Activated CD4-positive, alpha-beta T cell treated with anti-CD3 and anti-CD28 coated beads, Interleukin-2, amount 10 ng/mL, durations not matched to agents 24 days and 14 days (primary cell): ENCODE measurements around the gene SAMD4B. TPM values are rescaled to one million over a fixed set of nuclear protein-coding genes. Genes with fewer than 3 reads are reported as not detected.
"Not testable (repeated sequence)": the region's sequence is repeated elsewhere in the genome, so short reads cannot be mapped to it uniquely, and the experiment has no call there.

Experiments
- DNase-seq: peaks from one replicate; pipeline ENCODE4 v3.0.0; 2022
- H3K27ac Mint-ChIP-seq: one replicate; pipeline ENCODE4 v1.8.0; 2022; ENCODE audit warnings: mild to moderate bottlenecking, mixed read lengths
- H3K27me3 Mint-ChIP-seq: one replicate; pipeline ENCODE4 v1.8.0; 2022; ENCODE audit warnings: mixed read lengths
- H3K36me3 Mint-ChIP-seq: one replicate; pipeline ENCODE4 v1.8.0; 2022; ENCODE audit warnings: low read depth, mild to moderate bottlenecking, mixed read lengths
- H3K4me1 Mint-ChIP-seq: one replicate; pipeline ENCODE4 v1.8.0; 2021; ENCODE audit warnings: mixed read lengths
- H3K4me3 Mint-ChIP-seq: one replicate; pipeline ENCODE4 v1.8.0; 2022; ENCODE audit warnings: mild to moderate bottlenecking, moderate library complexity, mixed read lengths
- H3K9me3 Mint-ChIP-seq: one replicate; pipeline ENCODE4 v1.8.0; 2021; ENCODE audit warnings: mixed read lengths
- intact Hi-C: fragments of 100-400 bp; cut with micrococcal nuclease; formaldehyde crosslinking; loops from one replicate; pipeline ENCODE4 v1.15.1; 2023
- total RNA-seq: library from RNA; stranded (reverse); gene quantifications from 2 replicates; pipeline ENCODE4 v1.2.3, GENCODE V29; 2022

Gene SAMD4B
- total RNA-seq, 1 donor from 2014 or later = 68.9 TPM

- no peaks in the 10 kb centered on the region for H3K9me3 Mint-ChIP-seq
Observed at GRCh38 chr19:39375929-39376328, 33.7 kb downstream of the SAMD4B start.

GRCh38 chr19:39377373-39378362 lies 35.4 kb downstream of the SAMD4B start:
- Mint-ChIP-seq H3K36me3 (peaks cover 48% of the 10 kb centered on the region), H3K27ac (no peak overlapping the region), H3K9me3 (no peaks in the 10 kb centered on the region), H3K4me1 (no peaks in the 10 kb centered on the region), H3K4me3 (no peak overlapping the region), H3K27me3 (no peaks in the 10 kb centered on the region)
- DNase-seq = no peak
- intact Hi-C loops = no loop called here

More at GRCh38 chr19:39375929-39376328, 33.7 kb downstream of the SAMD4B start:
- intact Hi-C loops = no loop called here
- peaks cover 2% of the 10 kb centered on the region for H3K4me1 Mint-ChIP-seq
- peaks cover 46% of the 10 kb centered on the region for H3K36me3 Mint-ChIP-seq
- H3K27ac Mint-ChIP-seq = no peak overlapping the region
- no peaks in the 10 kb centered on the region for H3K27me3 Mint-ChIP-seq
- DNase-seq = no peak
- no peak overlapping the region for H3K4me3 Mint-ChIP-seq

- DNase-seq, H3K4me3 Mint-ChIP-seq, H3K9me3 Mint-ChIP-seq, intact Hi-C loops, H3K27me3 Mint-ChIP-seq, H3K4me1 Mint-ChIP-seq, H3K27ac Mint-ChIP-seq: not testable (repeated sequence)
- peaks cover 50% of the 10 kb centered on the region for H3K36me3 Mint-ChIP-seq
Observed at GRCh38 chr19:39379366-39379765, 37.1 kb downstream of the SAMD4B start.

GRCh38 chr19:39379865-39380396 lies 37.7 kb downstream of the SAMD4B start:
- intact Hi-C loops = no loop called here

GRCh38 chr19:39380521-39381502 lies 38.6 kb downstream of the SAMD4B start:
- H3K4me3 Mint-ChIP-seq = no peak overlapping the region
- no peak for DNase-seq
- intact Hi-C loops = no loop called here
- no peaks in the 10 kb centered on the region for H3K9me3 Mint-ChIP-seq
- no peaks in the 10 kb centered on the region for H3K27me3 Mint-ChIP-seq
- peaks cover 5% of the 10 kb centered on the region for H3K4me1 Mint-ChIP-seq
- peaks cover 53% of the 10 kb centered on the region for H3K36me3 Mint-ChIP-seq
- no peak overlapping the region for H3K27ac Mint-ChIP-seq

More at GRCh38 chr19:39379865-39380396, 37.7 kb downstream of the SAMD4B start:
- H3K27ac Mint-ChIP-seq = no peak overlapping the region
- no peak for DNase-seq
- peaks cover 3% of the 10 kb centered on the region for H3K4me1 Mint-ChIP-seq
- no peaks in the 10 kb centered on the region for H3K9me3 Mint-ChIP-seq
- peaks cover 48% of the 10 kb centered on the region for H3K36me3 Mint-ChIP-seq
- no peak overlapping the region for H3K4me3 Mint-ChIP-seq
- H3K27me3 Mint-ChIP-seq = no peaks in the 10 kb centered on the region

GRCh38 chr19:39381910-39382611 lies 39.8 kb downstream of the SAMD4B start:
- intact Hi-C loops = no loop called here
- H3K27me3 Mint-ChIP-seq = no peaks in the 10 kb centered on the region
- H3K36me3 Mint-ChIP-seq = peaks cover 54% of the 10 kb centered on the region
- H3K9me3 Mint-ChIP-seq = no peaks in the 10 kb centered on the region
- H3K4me1 Mint-ChIP-seq = peaks cover 5% of the 10 kb centered on the region
- no peak overlapping the region for H3K27ac Mint-ChIP-seq
- no peak for DNase-seq
- no peak overlapping the region for H3K4me3 Mint-ChIP-seq

- Mint-ChIP-seq H3K4me3 (no peak overlapping the region), H3K4me1 (peaks cover 5% of the 10 kb centered on the region), H3K9me3 (no peaks in the 10 kb centered on the region), H3K27me3 (no peaks in the 10 kb centered on the region), H3K36me3 (peaks cover 48% of the 10 kb centered on the region), H3K27ac (peak overlapping the region; percentile 64)
- intact Hi-C loops = no loop called here
- no peak for DNase-seq
Observed at GRCh38 chr19:39382991-39383828, 41.0 kb downstream of the SAMD4B start.

GRCh38 chr19:39384839-39385568 lies 42.8 kb downstream of the SAMD4B start:
- Mint-ChIP-seq H3K27ac (no peak overlapping the region), H3K36me3 (peaks cover 52% of the 10 kb centered on the region)
- DNase-seq = no peak

GRCh38 chr19:39385629-39386411 lies 43.6 kb downstream of the SAMD4B start:
- no peak overlapping the region for H3K4me3 Mint-ChIP-seq
- H3K27ac Mint-ChIP-seq = no peak overlapping the region
- H3K9me3 Mint-ChIP-seq = no peaks in the 10 kb centered on the region
- H3K4me1 Mint-ChIP-seq = peaks cover 18% of the 10 kb centered on the region
- intact Hi-C loops = no loop called here
- DNase-seq = no peak
- no peaks in the 10 kb centered on the region for H3K27me3 Mint-ChIP-seq
- H3K36me3 Mint-ChIP-seq = peaks cover 50% of the 10 kb centered on the region

More at GRCh38 chr19:39384839-39385568, 42.8 kb downstream of the SAMD4B start:
- no peak overlapping the region for H3K4me3 Mint-ChIP-seq
- H3K27me3 Mint-ChIP-seq = no peaks in the 10 kb centered on the region
- H3K4me1 Mint-ChIP-seq = peaks cover 13% of the 10 kb centered on the region
- intact Hi-C loops = no loop called here
- no peaks in the 10 kb centered on the region for H3K9me3 Mint-ChIP-seq

GRCh38 chr19:39386557-39386956 lies 44.3 kb downstream of the SAMD4B start:
- peaks cover 49% of the 10 kb centered on the region for H3K36me3 Mint-ChIP-seq
- no peaks in the 10 kb centered on the region for H3K9me3 Mint-ChIP-seq
- DNase-seq = no peak
- peaks cover 23% of the 10 kb centered on the region for H3K4me1 Mint-ChIP-seq
- no peak overlapping the region for H3K27ac Mint-ChIP-seq
- H3K27me3 Mint-ChIP-seq = no peaks in the 10 kb centered on the region
- intact Hi-C loops = no loop called here
- H3K4me3 Mint-ChIP-seq = no peak overlapping the region

GRCh38 chr19:39388657-39389056 lies 46.4 kb downstream of the SAMD4B start:
- intact Hi-C loops = no loop called here
- H3K27ac Mint-ChIP-seq = peak overlapping the region; percentile 36
- H3K9me3 Mint-ChIP-seq = no peaks in the 10 kb centered on the region
- H3K4me3 Mint-ChIP-seq = peak overlapping the region; percentile 53
- peaks cover 25% of the 10 kb centered on the region for H3K4me1 Mint-ChIP-seq
- no peaks in the 10 kb centered on the region for H3K27me3 Mint-ChIP-seq
- DNase-seq = no peak
- H3K36me3 Mint-ChIP-seq = peaks cover 44% of the 10 kb centered on the region
